Activated naive CD4-positive, alpha-beta T cell treated with anti-CD3 and anti-CD28 coated beads for 36 hours (primary cell): ENCODE results near the gene CYP17A1. TPM values are rescaled to one million over a fixed set of nuclear protein-coding genes. Genes with fewer than 3 reads are reported as not detected.
"Not testable (repeated sequence)": the region's sequence is repeated elsewhere in the genome, so short reads cannot be mapped to it uniquely, and the experiment has no call there.

Experiments used
- CTCF ChIA-PET: fragments of 350-600 bp; sonication (Branson Sonifier 250); formaldehyde crosslinking; loops from one replicate; lab custom pipeline; 2021; ENCODE audit warnings: antibody characterized with exemption; lab: Charles Lee
- DNase-seq: peaks from one replicate; pipeline ENCODE4 v3.0.0-alpha.2; 2020
- H3K27ac Mint-ChIP-seq: one replicate; pipeline ENCODE4 v1.8.0; 2021; ENCODE audit warnings: mild to moderate bottlenecking, mixed read lengths
- H3K27me3 Mint-ChIP-seq: one replicate; pipeline ENCODE4 v1.8.0; 2021; ENCODE audit warnings: low read depth, mixed read lengths
- H3K36me3 Mint-ChIP-seq: one replicate; pipeline ENCODE4 v1.8.0; 2021; ENCODE audit warnings: low read depth, mixed read lengths
- H3K4me1 Mint-ChIP-seq: one replicate; pipeline ENCODE4 v1.8.0; 2021; ENCODE audit warnings: low read depth, mixed read lengths
- H3K4me3 Mint-ChIP-seq: one replicate; pipeline ENCODE4 v1.8.0; 2021; ENCODE audit warnings: mild to moderate bottlenecking, moderate library complexity, mixed read lengths
- H3K9me3 Mint-ChIP-seq: one replicate; pipeline ENCODE4 v1.8.0; 2021; ENCODE audit warnings: mixed read lengths
- intact Hi-C: fragments of 100-400 bp; cut with micrococcal nuclease; formaldehyde crosslinking; loops from one replicate; pipeline ENCODE4 v1.15.1; 2023
- total RNA-seq, 2 experiments: library from RNA; stranded (reverse); gene quantifications; one replicate each; pipeline ENCODE4 v1.2.3, GENCODE V29; 2021

Gene CYP17A1
- total RNA-seq, 2 experiments from 2014 or later = not detected

- Mint-ChIP-seq H3K4me1 (no peaks in the 10 kb centered on the region), H3K9me3 (peaks cover under 1% of the 10 kb centered on the region), H3K27me3 (no peaks in the 10 kb centered on the region), H3K4me3 (no peak overlapping the region), H3K27ac (no peak overlapping the region), H3K36me3 (no peaks in the 10 kb centered on the region)
- DNase-seq = no peak
- CTCF ChIA-PET = no interaction called here
- intact Hi-C loops = loop anchor here (5.0 to 10.0 kb wide), 2 partner anchors 106 to 652 kb away; no protein-coding TSS in a partner anchor
These were observed 4.2 kb downstream of the CYP17A1 start for GRCh38 chr10:102832987-102833386.

- Mint-ChIP-seq H3K36me3 (no peaks in the 10 kb centered on the region), H3K4me1 (no peaks in the 10 kb centered on the region), H3K4me3 (no peak overlapping the region), H3K27ac (no peak overlapping the region), H3K9me3 (no peaks in the 10 kb centered on the region), H3K27me3 (no peaks in the 10 kb centered on the region)
- intact Hi-C loops = loop anchor here (5.0 to 10.0 kb wide), 2 partner anchors 105 to 653 kb away; no protein-coding TSS in a partner anchor
- CTCF ChIA-PET = no interaction called here
- no peak for DNase-seq
These were observed 5.0 kb downstream of the CYP17A1 start for GRCh38 chr10:102832248-102832647.

GRCh38 chr10:102831322-102832071 is 5.7 kb downstream of the CYP17A1 start:
- DNase-seq = no peak
- H3K4me3 Mint-ChIP-seq = no peak overlapping the region
- H3K4me1 Mint-ChIP-seq = no peaks in the 10 kb centered on the region
- H3K36me3 Mint-ChIP-seq = no peaks in the 10 kb centered on the region
- intact Hi-C loops = loop anchor here (5.0 to 10.0 kb wide), 2 partner anchors 104 to 653 kb away; no protein-coding TSS in a partner anchor
- H3K27ac Mint-ChIP-seq = no peak overlapping the region
- no peaks in the 10 kb centered on the region for H3K27me3 Mint-ChIP-seq
- CTCF ChIA-PET = no interaction called here
- no peaks in the 10 kb centered on the region for H3K9me3 Mint-ChIP-seq

- CTCF ChIA-PET = interaction anchor here (0.6 kb wide), 1 partner anchor 74 kb away, joined by 3 read pairs; no protein-coding TSS in a partner anchor
- no peak for DNase-seq
- H3K4me3 Mint-ChIP-seq = no peak overlapping the region
These were observed 9.6 kb downstream of the CYP17A1 start for GRCh38 chr10:102827597-102827975.

GRCh38 chr10:102826148-102826796 is 10.9 kb downstream of the CYP17A1 start:
- H3K9me3 Mint-ChIP-seq = no peaks in the 10 kb centered on the region
- no peaks in the 10 kb centered on the region for H3K4me1 Mint-ChIP-seq
- no peak for DNase-seq
- no peaks in the 10 kb centered on the region for H3K36me3 Mint-ChIP-seq
- intact Hi-C loops = no loop called here
- H3K27me3 Mint-ChIP-seq = no peaks in the 10 kb centered on the region
- CTCF ChIA-PET = interaction anchor here (0.6 to 0.8 kb wide), 2 partner anchors 18 to 161 kb away, joined by 4 read pairs; no protein-coding TSS in a partner anchor
- no peak overlapping the region for H3K4me3 Mint-ChIP-seq
- no peak overlapping the region for H3K27ac Mint-ChIP-seq

More at GRCh38 chr10:102827597-102827975, 9.6 kb downstream of the CYP17A1 start:
- no peaks in the 10 kb centered on the region for H3K27me3 Mint-ChIP-seq
- H3K27ac Mint-ChIP-seq = no peak overlapping the region
- no peaks in the 10 kb centered on the region for H3K9me3 Mint-ChIP-seq
- H3K36me3 Mint-ChIP-seq = no peaks in the 10 kb centered on the region
- H3K4me1 Mint-ChIP-seq = no peaks in the 10 kb centered on the region
- intact Hi-C loops = no loop called here

GRCh38 chr10:102824664-102825063 is 12.5 kb downstream of the CYP17A1 start:
- H3K27me3 Mint-ChIP-seq = no peaks in the 10 kb centered on the region
- intact Hi-C loops = no loop called here
- CTCF ChIA-PET = no interaction called here
- no peak overlapping the region for H3K4me3 Mint-ChIP-seq
- H3K27ac Mint-ChIP-seq = no peak overlapping the region
- no peaks in the 10 kb centered on the region for H3K4me1 Mint-ChIP-seq
- no peaks in the 10 kb centered on the region for H3K36me3 Mint-ChIP-seq
- DNase-seq = no peak
- no peaks in the 10 kb centered on the region for H3K9me3 Mint-ChIP-seq

GRCh38 chr10:102822222-102822621 is 15.0 kb downstream of the CYP17A1 start:
- no peak for DNase-seq
- CTCF ChIA-PET = interaction anchor here (0.6 kb wide), 1 partner anchor 67 kb away, joined by 3 read pairs; no protein-coding TSS in a partner anchor
- intact Hi-C loops = no loop called here
- no peaks in the 10 kb centered on the region for H3K4me1 Mint-ChIP-seq
- no peaks in the 10 kb centered on the region for H3K36me3 Mint-ChIP-seq
- H3K27me3 Mint-ChIP-seq = no peaks in the 10 kb centered on the region
- H3K27ac Mint-ChIP-seq = no peak overlapping the region
- H3K4me3 Mint-ChIP-seq = no peak overlapping the region
- no peaks in the 10 kb centered on the region for H3K9me3 Mint-ChIP-seq

- DNase-seq, H3K27me3 Mint-ChIP-seq, H3K36me3 Mint-ChIP-seq, H3K27ac Mint-ChIP-seq, H3K4me3 Mint-ChIP-seq, intact Hi-C loops, H3K9me3 Mint-ChIP-seq, H3K4me1 Mint-ChIP-seq: not testable (repeated sequence)
- CTCF ChIA-PET = interaction anchor here (0.9 to 1.1 kb wide), 2 partner anchors 85 to 466 kb away, joined by 3 read pairs; no protein-coding TSS in a partner anchor
These were observed 17.2 kb downstream of the CYP17A1 start for GRCh38 chr10:102820008-102820407.

- H3K36me3 Mint-ChIP-seq = no peaks in the 10 kb centered on the region
- H3K9me3 Mint-ChIP-seq = no peaks in the 10 kb centered on the region
- no peak for DNase-seq
- no peaks in the 10 kb centered on the region for H3K4me1 Mint-ChIP-seq
- intact Hi-C loops = no loop called here
- H3K27ac Mint-ChIP-seq = no peak overlapping the region
- CTCF ChIA-PET = no interaction called here
- no peak overlapping the region for H3K4me3 Mint-ChIP-seq
- no peaks in the 10 kb centered on the region for H3K27me3 Mint-ChIP-seq
These were observed 18.2 kb downstream of the CYP17A1 start for GRCh38 chr10:102819054-102819453.

GRCh38 chr10:102817175-102817574 is 20.0 kb downstream of the CYP17A1 start:
- intact Hi-C loops = no loop called here
- no peak overlapping the region for H3K4me3 Mint-ChIP-seq
- no peak overlapping the region for H3K27ac Mint-ChIP-seq
- no peaks in the 10 kb centered on the region for H3K27me3 Mint-ChIP-seq
- H3K9me3 Mint-ChIP-seq = no peaks in the 10 kb centered on the region
- peaks cover 3% of the 10 kb centered on the region for H3K4me1 Mint-ChIP-seq
- CTCF ChIA-PET = interaction anchor here (0.9 kb wide), 1 partner anchor 18 kb away, joined by 3 read pairs; no protein-coding TSS in a partner anchor
- no peak for DNase-seq
- H3K36me3 Mint-ChIP-seq = no peaks in the 10 kb centered on the region

GRCh38 chr10:102815790-102816549 is 21.2 kb downstream of the CYP17A1 start:
- H3K9me3 Mint-ChIP-seq = no peaks in the 10 kb centered on the region
- no peak overlapping the region for H3K27ac Mint-ChIP-seq
- no peaks in the 10 kb centered on the region for H3K27me3 Mint-ChIP-seq
- intact Hi-C loops = no loop called here
- CTCF ChIA-PET = interaction anchor here (0.9 kb wide), 1 partner anchor 19 kb away, joined by 3 read pairs; no protein-coding TSS in a partner anchor
- no peaks in the 10 kb centered on the region for H3K36me3 Mint-ChIP-seq
- DNase-seq = no peak
- H3K4me3 Mint-ChIP-seq = no peak overlapping the region
- peaks cover 7% of the 10 kb centered on the region for H3K4me1 Mint-ChIP-seq
